Activated CD8-positive, alpha-beta memory T cell treated with anti-CD3 and anti-CD28 coated beads, Interleukin-2, amount 50 U/mL, for 24 hours (primary cell): ENCODE measurements around the gene KRTAP5-7.

Source experiments
- DNase-seq: peaks from one replicate; pipeline ENCODE4 v3.0.0-alpha.2; 2020; ENCODE audit errors: extremely low read depth

KRTAP5-7 gene

GRCh38 chr11:71495286-71496230 is 31.5 kb upstream of the KRTAP5-7 start:
- no peak for DNase-seq

- DNase-seq: no peak
Measured at GRCh38 chr11:71496421-71496820, 30.6 kb upstream of the KRTAP5-7 start.

GRCh38 chr11:71498091-71498490 is 29.0 kb upstream of the KRTAP5-7 start:
- DNase-seq: no peak

GRCh38 chr11:71499125-71499524 is 27.9 kb upstream of the KRTAP5-7 start:
- no peak for DNase-seq

- no peak for DNase-seq
Measured at GRCh38 chr11:71499546-71499945, 27.5 kb upstream of the KRTAP5-7 start.

GRCh38 chr11:71500601-71501021 is 26.5 kb upstream of the KRTAP5-7 start:
- no peak for DNase-seq

- DNase-seq: no peak
Measured at GRCh38 chr11:71501071-71501985, 25.7 kb upstream of the KRTAP5-7 start.

GRCh38 chr11:71502026-71502425 is 25.0 kb upstream of the KRTAP5-7 start:
- DNase-seq: no peak

- DNase-seq: no peak
Measured at GRCh38 chr11:71502871-71503435, 24.1 kb upstream of the KRTAP5-7 start.

- DNase-seq: no peak
Measured at GRCh38 chr11:71504531-71504930, 22.5 kb upstream of the KRTAP5-7 start.

- no peak for DNase-seq
Measured at GRCh38 chr11:71505001-71505400, 22.1 kb upstream of the KRTAP5-7 start.

GRCh38 chr11:71505781-71506180 is 21.3 kb upstream of the KRTAP5-7 start:
- no peak for DNase-seq

GRCh38 chr11:71507102-71507501 is 20.0 kb upstream of the KRTAP5-7 start:
- no peak for DNase-seq

GRCh38 chr11:71518506-71519471 is 8.3 kb upstream of the KRTAP5-7 start:
- DNase-seq: no peak

- DNase-seq: no peak
Measured at GRCh38 chr11:71519546-71519945, 7.5 kb upstream of the KRTAP5-7 start.

- no peak for DNase-seq
Measured at GRCh38 chr11:71525188-71525937, 1.7 kb upstream of the KRTAP5-7 start.

- no peak for DNase-seq
Measured at GRCh38 chr11:71525938-71526495, 1.1 kb upstream of the KRTAP5-7 start.

GRCh38 chr11:71527576-71528210 is 626 bp downstream of the KRTAP5-7 start:
- no peak for DNase-seq

GRCh38 chr11:71530602-71531001 is 3.5 kb downstream of the KRTAP5-7 start:
- no peak for DNase-seq
